HCT116 (cell line): Measurements from ENCODE around the gene SPSB2. TPM values are rescaled to one million over a fixed set of nuclear protein-coding genes. Genes with fewer than 3 reads are reported as not detected.

Experiments
- ATAC-seq: fragments of 200-7000 bp; cut with Tn5 transposase; 2 replicates; pipeline ENCODE4 v1.9.1; 2020; ENCODE audit warnings: mild to moderate bottlenecking, moderate library complexity
- BruUV-seq: library from RNA; stranded (reverse); fragments of 400-500 nt; replicated peaks from 2 replicates; lab custom pipeline; 2021; lab: Mats Ljungman, UMichigan
- CTCF ChIA-PET: fragments of 300-600 bp; sonication (Branson Sonifier 250); formaldehyde crosslinking; loops from one replicate; lab custom pipeline; 2021; ENCODE audit warnings: antibody characterized with exemption; lab: Charles Lee
- POLR2A ChIA-PET: fragments of 300-600, 350-600 bp; sonication (Branson Sonifier 250); formaldehyde crosslinking; loops from one replicate; lab custom pipeline; 2021; ENCODE audit warnings: antibody characterized with exemption; lab: Charles Lee
- RAD21 ChIA-PET, 2 experiments: fragments of 300-600 bp; sonication (Branson Sonifier 250); formaldehyde crosslinking; loops; one replicate each; lab custom pipeline; 2023; ENCODE audit warnings: low total read pairs in 2 of 2; ENCODE audit not compliant: uncharacterized antibody in 2 of 2, unreplicated experiment in 2 of 2, low non-redundant PET in 1 of 2; lab: Charles Lee
- DNase-seq: peaks from one replicate; pipeline ENCODE4 v3.0.0-alpha.2; 2010; ENCODE audit warnings: low read depth, low spot score
- H2AFZ ChIP-seq: fragments of 200-600 bp; shearing (Covaris generic), sonication (generic); 2 replicates; pipeline ENCODE4 v1.6.1; 2017; ENCODE audit warnings: low read depth, mixed run types, mixed read lengths, antibody characterized with exemption, low read length; ENCODE audit not compliant: poor library complexity, severe bottlenecking
- H3K27ac ChIP-seq: 2 replicates; pipeline ENCODE4 v1.5.1; 2012; ENCODE audit warnings: low read depth, low read length
- H3K27me3 ChIP-seq: fragments of 200-600 bp; sonication (generic); 2 replicates; pipeline ENCODE4 v1.6.1; 2016; ENCODE audit warnings: mixed run types, low read length, mixed read lengths; ENCODE audit not compliant: insufficient read depth
- H3K36me3 ChIP-seq, 2 experiments: fragments of 200-500 bp in 1 of 2; fragments of 200-600 bp in 1 of 2; sonication (Bioruptor generic) in 1 of 2; sonication (generic) in 1 of 2; 2 replicates each; pipeline versions ENCODE4 v1.5.1 to v1.6.1; 2014 to 2016; ENCODE audit warnings: low read length in 2 of 2, inconsistent platforms in 1 of 2, mixed read lengths in 1 of 2, mixed run types in 1 of 2; ENCODE audit not compliant: insufficient read depth in 2 of 2, control insufficient read depth in 1 of 2
- H3K4me1 ChIP-seq, 2 experiments: fragments of 200-600 bp in 1 of 2; sonication (generic) in 1 of 2; 2 replicates each; pipeline versions ENCODE4 v1.5.1 to v1.6.1; 2012 to 2017; ENCODE audit warnings: low read length in 2 of 2, inconsistent platforms in 1 of 2, mild to moderate bottlenecking in 1 of 2, mixed read lengths in 1 of 2, mixed run types in 1 of 2, moderate library complexity in 1 of 2; ENCODE audit not compliant: insufficient read depth in 2 of 2, control insufficient read depth in 1 of 2
- H3K4me2 ChIP-seq: fragments of 200-600 bp; sonication (generic); 2 replicates; pipeline ENCODE4 v1.6.1; 2017; ENCODE audit warnings: mixed run types, low read length, mixed read lengths
- H3K4me3 ChIP-seq, 2 experiments: fragments of 200-600 bp in 1 of 2; sonication (generic) in 1 of 2; replicated peaks in 1 of 2; 2 replicates each; pipeline ENCODE4 v1.5.1; 2011 to 2016; ENCODE audit warnings: low read length in 2 of 2, control low read depth in 1 of 2, low read depth in 1 of 2, mild to moderate bottlenecking in 1 of 2, mixed read lengths in 1 of 2, mixed run types in 1 of 2
- H3K79me2 ChIP-seq: fragments of 200-600 bp; sonication (generic); 2 replicates; pipeline ENCODE4 v1.6.1; 2017; ENCODE audit warnings: mild to moderate bottlenecking, mixed run types, low read length, moderate library complexity, mixed read lengths; ENCODE audit not compliant: insufficient read depth
- H3K9ac ChIP-seq: fragments of 200-600 bp; sonication (generic); 2 replicates; pipeline ENCODE4 v1.6.1; 2016; ENCODE audit warnings: low read length, mixed read lengths
- H3K9me2 ChIP-seq: fragments of 200-600 bp; sonication (generic), shearing (Covaris generic); 2 replicates; pipeline ENCODE4 v1.6.1; 2017; ENCODE audit warnings: mixed run types, mild to moderate bottlenecking, moderate library complexity; ENCODE audit not compliant: insufficient read depth
- H3K9me3 ChIP-seq, 2 experiments: fragments of 200-500 bp in 1 of 2; fragments of 200-600 bp in 1 of 2; sonication (Bioruptor generic) in 1 of 2; sonication (generic) in 1 of 2; 2 replicates each; pipeline ENCODE4 v1.6.1; 2014 to 2017; ENCODE audit warnings: low read length in 2 of 2, mixed read lengths in 2 of 2, inconsistent platforms in 1 of 2, low read depth in 1 of 2, mild to moderate bottlenecking in 1 of 2, mixed run types in 1 of 2, moderate library complexity in 1 of 2; ENCODE audit not compliant: control insufficient read depth in 1 of 2, insufficient read depth in 1 of 2
- H4K20me1 ChIP-seq: fragments of 200-600 bp; sonication (generic), shearing (Covaris generic); 2 replicates; pipeline ENCODE4 v1.6.1; 2017; ENCODE audit warnings: mixed run types, mild to moderate bottlenecking, moderate library complexity; ENCODE audit not compliant: insufficient read depth
- CEBPB ChIP-seq: IDR thresholded peaks from 2 replicates; pipeline ENCODE4 v1.6.1; 2012; ENCODE audit warnings: low read depth
- EGR1 ChIP-seq: IDR thresholded peaks from 2 replicates; pipeline ENCODE4 v1.6.1; 2012; ENCODE audit warnings: low read depth
- EZH2 ChIP-seq: fragments of 200-600 bp; sonication (generic); IDR thresholded peaks from 2 replicates; pipeline ENCODE4 v1.6.1; 2017; ENCODE audit warnings: antibody characterized with exemption, mixed run types
- EZH2phosphoT487 ChIP-seq: fragments of 200-600 bp; IDR thresholded peaks from 2 replicates; pipeline ENCODE4 v1.6.1; 2018; ENCODE audit warnings: antibody characterized with exemption, borderline replicate concordance
- MAX ChIP-seq: IDR thresholded peaks from 2 replicates; pipeline ENCODE4 v1.6.1; 2012
- RAD21 ChIP-seq: IDR thresholded peaks from 2 replicates; pipeline ENCODE4 v1.6.1; 2012; ENCODE audit warnings: low read depth, mild to moderate bottlenecking
- SIN3A ChIP-seq: IDR thresholded peaks from 2 replicates; pipeline ENCODE4 v1.6.1; 2012; ENCODE audit warnings: low read depth
- SP1 ChIP-seq: IDR thresholded peaks from 2 replicates; pipeline ENCODE4 v1.6.1; 2012; ENCODE audit warnings: low read depth
- SRF ChIP-seq: IDR thresholded peaks from 2 replicates; pipeline ENCODE4 v1.6.1; 2012; ENCODE audit warnings: low read depth
- YY1 ChIP-seq: IDR thresholded peaks from 2 replicates; pipeline ENCODE4 v1.6.1; 2011; ENCODE audit warnings: low read length, low read depth, moderate library complexity, mild to moderate bottlenecking; ENCODE audit not compliant: insufficient replicate concordance; ENCODE audit errors: extremely low read depth
- ZBTB33 ChIP-seq: IDR thresholded peaks from 2 replicates; pipeline ENCODE4 v1.6.1; 2011; ENCODE audit warnings: mild to moderate bottlenecking, low read length, moderate library complexity; ENCODE audit not compliant: insufficient replicate concordance; ENCODE audit errors: extremely low read depth
- ZFX ChIP-seq: fragments of 450-650 bp; IDR thresholded peaks from 2 replicates; pipeline ENCODE4 v1.6.1; 2017
- intact Hi-C: fragments of 100-400 bp; cut with micrococcal nuclease; formaldehyde crosslinking; loops from 2 replicates; pipeline ENCODE4 v1.10.0; 2022
- total RNA-seq: library from RNA; stranded (reverse); gene quantifications from one replicate; pipeline ENCODE4 v1.2.1, GENCODE V29; 2021; ENCODE audit not compliant: unreplicated experiment

Gene SPSB2
- total RNA-seq, 1 experiment from 2014 or later = 10.0 TPM

- H3K4me1 ChIP-seq = peaks cover 12 to 35% of the 10 kb centered on the region in 2 experiments
- H3K27ac ChIP-seq = peak overlapping the region; percentile 88
- ATAC-seq = no peak
- H3K9me2 ChIP-seq = no peaks in the 10 kb centered on the region
- no peaks in the 10 kb centered on the region for H3K27me3 ChIP-seq
- CTCF ChIA-PET = interaction anchor here (1.8 to 2.7 kb wide), 3 partner anchors 21 to 77 kb away, joined by 5 to 8 read pairs (median 8); partner anchors contain the start of genes CDCA3, MLF2, PTMS and USP5
- H3K4me2 ChIP-seq = peak overlapping the region; percentile 87
- H3K9ac ChIP-seq = peak overlapping the region; percentile 99; the same call in 1 of the 2 replicates
- RAD21 ChIA-PET = no interaction called here
- H4K20me1 ChIP-seq = no peaks in the 10 kb centered on the region
- no TSS peak for BruUV-seq
- H3K36me3 ChIP-seq = peaks cover 8 to 28% of the 10 kb centered on the region in 2 experiments; a peak in 3 of 4 replicates
- intact Hi-C loops = no loop called here
- no peak for TF ChIP-seq EGR1
- TF ChIP-seq EZH2 = no peak
- no peak for TF ChIP-seq ZBTB33
- no peak for TF ChIP-seq MAX
- no peak for TF ChIP-seq ZFX
- no peak for TF ChIP-seq RAD21
- TF ChIP-seq EZH2phosphoT487 = no peak
- no peak for TF ChIP-seq YY1
- TF ChIP-seq SRF = no peak
- no peak for TF ChIP-seq CEBPB
- no peak for TF ChIP-seq SP1
- no peak for TF ChIP-seq SIN3A
- POLR2A ChIA-PET = interaction anchor here (1.5 to 3.6 kb wide), 4 partner anchors 10 to 106 kb away, joined by 3 to 12 read pairs (median 7); partner anchors contain the start of genes CDCA3, GNB3 and USP5
- H2AFZ ChIP-seq = no peak overlapping the region
- DNase-seq = no peak
- H3K79me2 ChIP-seq = peaks cover 31% of the 10 kb centered on the region
- H3K4me3 ChIP-seq = peak overlapping the region in 1 of 2 experiments; percentile 79; a peak in 2 of 4 replicates
- H3K9me3 ChIP-seq = no peaks in the 10 kb centered on the region
Measured at GRCh38 chr12:6830286-6830890, 42.7 kb downstream of the SPSB2 start.
